ENCODE results near the gene TANC1.
"Not testable (repeated sequence)": the region's sequence is repeated elsewhere in the genome, so short reads cannot be mapped to it uniquely, and the experiment has no call there.

Gene TANC1

GRCh38 chr2:159124931-159125467 lies 156.6 kb downstream of the TANC1 start:
- DNase-seq = no peak

- DNase-seq = no peak
These were observed 157.4 kb downstream of the TANC1 start for GRCh38 chr2:159125858-159126257.

GRCh38 chr2:159126432-159127022 lies 158.1 kb downstream of the TANC1 start:
- no peak for DNase-seq

GRCh38 chr2:159128191-159128590 lies 159.8 kb downstream of the TANC1 start:
- DNase-seq = no peak

GRCh38 chr2:159129269-159129668 lies 160.8 kb downstream of the TANC1 start:
- DNase-seq = no peak

- no peak for DNase-seq
These were observed 161.4 kb downstream of the TANC1 start for GRCh38 chr2:159129824-159130223.

DNA sequence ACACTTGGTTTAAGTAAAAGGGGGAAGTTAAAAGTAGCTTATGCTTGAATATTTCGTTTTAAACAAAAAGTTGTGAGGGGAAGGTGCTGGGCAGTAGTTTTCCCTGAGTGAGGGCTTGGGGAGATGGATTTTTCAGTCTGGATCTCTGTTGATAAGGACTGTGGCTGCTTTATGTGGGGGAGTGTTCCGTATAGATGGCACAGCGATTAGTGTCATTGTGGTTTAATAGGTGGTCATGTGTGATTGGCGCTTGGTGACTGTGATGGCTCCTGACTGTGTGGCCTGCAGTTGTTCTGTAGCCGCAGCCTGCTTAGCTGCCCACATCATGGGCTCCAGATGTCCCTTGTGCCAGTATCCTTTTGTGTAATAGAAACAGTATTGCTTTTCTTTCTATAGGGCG lies 161.9 kb downstream of the TANC1 start:
- DNase-seq = no peak

GRCh38 chr2:159131267-159131913 lies 162.9 kb downstream of the TANC1 start:
- no peak for DNase-seq

- DNase-seq = no peak
These were observed 163.5 kb downstream of the TANC1 start for GRCh38 chr2:159131914-159132281.

DNA sequence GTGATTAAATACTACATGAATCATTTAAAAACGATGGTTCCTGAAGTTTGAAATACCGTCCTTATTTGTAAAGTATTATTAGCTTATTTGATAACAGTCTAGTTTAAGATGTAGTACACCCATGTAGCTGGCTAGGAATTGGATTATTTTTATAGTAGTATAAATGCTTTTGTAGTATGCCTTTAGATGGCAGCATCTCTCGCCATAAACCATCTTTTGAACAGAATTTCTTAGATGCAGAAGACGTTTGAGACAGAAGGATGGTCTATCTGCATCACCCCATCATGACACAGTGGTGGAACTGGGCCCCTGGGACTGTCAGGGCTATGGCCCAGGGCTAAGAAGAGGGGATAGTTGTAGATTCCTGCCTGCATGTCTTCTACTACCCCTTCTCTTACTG lies 165.4 kb downstream of the TANC1 start:
- DNase-seq = peak; percentile 18

- DNase-seq = no peak
These were observed 166.5 kb downstream of the TANC1 start for GRCh38 chr2:159134979-159135378.

DNA sequence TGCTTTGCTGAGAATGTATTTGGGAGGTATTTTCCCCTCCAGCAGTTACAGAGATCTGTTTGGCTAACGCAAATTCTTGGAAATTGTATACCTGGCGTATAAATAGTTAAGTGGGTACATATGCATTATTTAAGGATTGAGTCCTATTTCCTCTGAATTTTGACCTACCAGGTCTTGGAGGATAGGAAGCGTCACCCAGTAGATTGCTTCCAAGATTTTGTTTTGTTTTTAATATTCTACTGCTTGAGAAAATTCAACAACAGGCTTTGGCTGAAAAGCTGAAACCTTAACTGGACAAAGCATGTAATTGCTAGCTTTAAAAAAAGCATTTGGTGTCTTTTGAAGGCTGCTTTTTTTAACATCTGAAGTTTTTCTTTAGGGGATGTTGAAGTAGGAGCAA lies 168.0 kb downstream of the TANC1 start:
- DNase-seq = no peak

GRCh38 chr2:159137511-159138241 lies 169.2 kb downstream of the TANC1 start:
- DNase-seq = no peak

GRCh38 chr2:159138642-159139182 lies 170.3 kb downstream of the TANC1 start:
- DNase-seq = no peak

GRCh38 chr2:159139216-159139933 lies 170.9 kb downstream of the TANC1 start:
- DNase-seq = no peak

GRCh38 chr2:159140070-159140769 lies 171.8 kb downstream of the TANC1 start:
- DNase-seq = no peak

- not testable (repeated sequence) for DNase-seq
These were observed 172.4 kb downstream of the TANC1 start for GRCh38 chr2:159140821-159141220.

GRCh38 chr2:159144776-159145614 lies 176.6 kb downstream of the TANC1 start:
- peak; percentile 47 for DNase-seq

GRCh38 chr2:159145745-159146354 lies 177.4 kb downstream of the TANC1 start:
- no peak for DNase-seq

DNA sequence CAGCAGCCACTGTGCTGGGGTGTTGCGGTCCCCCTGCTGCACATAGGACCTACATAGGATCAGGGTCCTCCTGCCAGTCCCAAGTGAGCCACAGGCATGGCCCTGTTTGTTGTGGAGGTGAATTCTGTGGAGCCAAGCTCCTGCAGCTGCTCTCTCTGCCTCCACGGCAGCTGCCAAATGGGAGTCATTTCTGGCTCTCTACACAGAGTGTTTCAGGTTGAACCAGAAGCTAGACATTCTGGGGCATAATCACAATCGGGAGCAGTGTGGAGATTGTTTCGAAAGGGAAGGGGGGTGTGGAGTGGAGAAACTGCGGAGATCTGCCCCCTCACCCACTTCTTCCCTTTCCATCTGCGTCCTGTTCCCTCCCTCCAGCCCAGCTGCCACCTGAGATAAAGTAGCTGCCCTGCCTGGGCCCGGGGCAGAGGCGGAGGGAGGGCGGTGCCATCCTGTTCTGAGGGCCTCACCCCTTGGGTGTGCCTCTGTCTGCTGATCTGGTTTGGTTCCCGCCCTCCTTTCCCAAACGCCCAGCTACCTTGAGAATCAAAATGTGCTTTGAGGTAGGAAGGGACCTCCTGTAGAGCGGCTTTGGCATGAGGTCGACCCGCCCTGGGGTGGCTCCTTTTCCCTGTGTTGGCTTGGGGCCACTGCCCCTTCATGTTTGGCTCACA lies 178.7 kb downstream of the TANC1 start:
- DNase-seq = no peak
